ENCODE results near the gene INPP4A. TPM values are rescaled to one million over a fixed set of nuclear protein-coding genes. Genes with fewer than 3 reads are reported as not detected.
A peak's percentile ranks its signal among the peaks of the same experiment; 100 is the strongest.
"Not testable (repeated sequence)": the region's sequence is repeated elsewhere in the genome, so short reads cannot be mapped to it uniquely, and the experiment has no call there.

The INPP4A gene
- total RNA-seq, 2 donors from 2014 or later: 10.9 to 12.2 TPM

- Histone ChIP-seq H3K9me3 (peaks cover 0 to 12% (median 0%) of the 10 kb centered on the region in 3 donors), H3K4me1 (peaks cover 4% of the 10 kb centered on the region), H3K27me3 (no peaks in the 10 kb centered on the region), H3K36me3 (replicated peaks in 1 of 2; ENCODE audit: insufficient read depth in 1 of 2, low read depth in 2 of 2) (no peaks in the 10 kb centered on the region), H3K27ac (no peak overlapping the region), H3K4me3 (no peak overlapping the region)
- no peak for TF ChIP-seq POLR2A (IDR thresholded peaks at IDR 0.05)
- TF ChIP-seq CTCF (IDR thresholded peaks at IDR 0.05): peak in 6 of 7 experiments; percentile 44 to 60 (median 53)
- ATAC-seq (peak; percentile 62), DNase-seq (peak; percentile 18 to 48 (median 26))
- 23 to 30% methylated on average over 5 of the region's 5 CpGs for WGBS, 2 donors
- intact Hi-C loops (cut with DNase I): no loop called here
Measured at GRCh38 chr2:98412751-98413458, 31.8 kb upstream of the INPP4A start.

GRCh38 chr2:98414246-98414645 is 30.4 kb upstream of the INPP4A start:
- H3K27me3 ChIP-seq; ATAC-seq; H3K27ac ChIP-seq; H3K4me1 ChIP-seq; intact Hi-C loops (cut with DNase I); H3K36me3 ChIP-seq (replicated peaks in 1 of 2; ENCODE audit: insufficient read depth in 1 of 2, low read depth in 2 of 2); DNase-seq; H3K4me3 ChIP-seq: not testable (repeated sequence)
- 58 to 82% methylated on average over 7 of the region's 7 CpGs for WGBS, 2 donors
- H3K9me3 ChIP-seq: peaks cover 0 to 12% (median 0%) of the 10 kb centered on the region in 3 donors

- H3K36me3 ChIP-seq (replicated peaks in 1 of 2; ENCODE audit: insufficient read depth in 1 of 2, low read depth in 2 of 2); H3K27ac ChIP-seq; H3K4me3 ChIP-seq; intact Hi-C loops (cut with DNase I); DNase-seq; H3K27me3 ChIP-seq; H3K4me1 ChIP-seq; ATAC-seq: not testable (repeated sequence)
- H3K9me3 ChIP-seq: peaks cover 0 to 12% (median 0%) of the 10 kb centered on the region in 3 donors
- 90 to 95% methylated on average over 9 of the region's 9 CpGs for WGBS, 2 donors
Measured at GRCh38 chr2:98415719-98416248, 28.9 kb upstream of the INPP4A start.

- WGBS, 2 donors: 89 to 92% methylated on average over 2 of the region's 2 CpGs
- H3K27ac ChIP-seq: no peak overlapping the region
- no peaks in the 10 kb centered on the region for H3K27me3 ChIP-seq
- H3K4me3 ChIP-seq: no peak overlapping the region
- intact Hi-C loops (cut with DNase I): no loop called here
- H3K4me1 ChIP-seq: peaks cover 4% of the 10 kb centered on the region
- TF ChIP-seq POLR2A (IDR thresholded peaks at IDR 0.05) (no peak), CTCF (IDR thresholded peaks at IDR 0.05) (no peak)
- DNase-seq: no peak
- H3K36me3 ChIP-seq (replicated peaks in 1 of 2; ENCODE audit: insufficient read depth in 1 of 2, low read depth in 2 of 2): no peaks in the 10 kb centered on the region
- no peak for ATAC-seq
- peaks cover 0 to 12% (median 0%) of the 10 kb centered on the region in 3 donors for H3K9me3 ChIP-seq
Measured at GRCh38 chr2:98416383-98417159, 28.1 kb upstream of the INPP4A start.

GRCh38 chr2:98419544-98419943 is 25.1 kb upstream of the INPP4A start:
- H3K27me3 ChIP-seq: no peaks in the 10 kb centered on the region
- H3K4me1 ChIP-seq: no peaks in the 10 kb centered on the region
- no peak for TF ChIP-seq POLR2A (IDR thresholded peaks at IDR 0.05)
- no peak for TF ChIP-seq CTCF (IDR thresholded peaks at IDR 0.05)
- no peaks in the 10 kb centered on the region for H3K36me3 ChIP-seq (replicated peaks in 1 of 2; ENCODE audit: insufficient read depth in 1 of 2, low read depth in 2 of 2)
- H3K27ac ChIP-seq: no peak overlapping the region
- no peak overlapping the region for H3K4me3 ChIP-seq
- 54 to 64% methylated on average over 2 of the region's 2 CpGs for WGBS, 2 donors
- no peak for DNase-seq
- H3K9me3 ChIP-seq: peaks cover 0 to 7% (median 0%) of the 10 kb centered on the region in 3 donors
- ATAC-seq: no peak
- intact Hi-C loops (cut with DNase I): no loop called here
